D341Med (cell line): ENCODE data around the gene C1orf146.
"Not testable (repeated sequence)": the region's sequence is repeated elsewhere in the genome, so short reads cannot be mapped to it uniquely, and the experiment has no call there.

ENCODE experiments used
- DNase-seq: peaks from one replicate; pipeline ENCODE4 v3.0.0; 2012; ENCODE audit warnings: low spot score

The C1orf146 gene

GRCh38 chr1:92217721-92218120 lies at the start of gene C1orf146:
Gene C1orf146 (plus strand): TSS chr1:92217915. CDS start chr1:92231421, 13,506 bp downstream.
- no peak for DNase-seq

DNA sequence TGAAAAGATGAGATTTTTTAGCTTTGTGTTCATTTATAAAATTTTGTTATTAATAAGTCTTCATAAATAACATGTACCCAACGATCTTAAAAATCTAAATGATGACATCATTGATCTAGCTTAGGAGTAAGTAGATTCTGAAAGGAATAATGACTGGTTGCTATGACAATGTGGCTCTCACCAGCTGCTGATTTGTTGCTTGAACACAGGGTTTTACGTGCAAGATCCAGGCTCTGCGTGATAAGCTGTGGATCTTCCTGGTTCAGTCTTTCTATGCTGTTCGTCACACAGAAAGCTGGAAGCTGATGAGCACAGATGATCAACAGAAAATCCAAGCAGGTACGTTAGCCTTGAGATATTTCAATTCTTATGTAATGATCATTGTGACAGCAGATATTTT lies 49.1 kb upstream of the C1orf146 start:
- DNase-seq: peak; percentile 68

GRCh38 chr1:92169214-92170005 lies 48.3 kb upstream of the C1orf146 start:
- DNase-seq: no peak

DNA sequence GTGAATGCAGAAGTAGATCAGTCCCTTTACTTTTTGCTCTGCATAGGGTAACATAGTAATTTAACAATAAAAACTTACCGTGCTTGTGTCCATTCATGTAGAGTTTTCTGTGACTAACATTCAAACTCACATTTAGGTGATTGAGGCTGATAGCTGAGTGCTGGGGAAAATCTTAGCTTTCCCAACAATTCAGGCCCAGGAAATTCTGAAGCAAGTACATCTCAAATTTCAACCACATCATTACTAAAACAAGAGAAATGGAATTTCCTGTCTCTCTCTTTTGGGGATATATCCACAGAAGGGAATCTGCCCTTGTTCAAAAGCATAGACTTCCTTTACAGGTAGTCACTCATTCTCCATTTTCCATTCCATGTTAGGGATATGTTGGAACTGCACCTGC lies 33.1 kb upstream of the C1orf146 start:
- DNase-seq: no peak

DNA sequence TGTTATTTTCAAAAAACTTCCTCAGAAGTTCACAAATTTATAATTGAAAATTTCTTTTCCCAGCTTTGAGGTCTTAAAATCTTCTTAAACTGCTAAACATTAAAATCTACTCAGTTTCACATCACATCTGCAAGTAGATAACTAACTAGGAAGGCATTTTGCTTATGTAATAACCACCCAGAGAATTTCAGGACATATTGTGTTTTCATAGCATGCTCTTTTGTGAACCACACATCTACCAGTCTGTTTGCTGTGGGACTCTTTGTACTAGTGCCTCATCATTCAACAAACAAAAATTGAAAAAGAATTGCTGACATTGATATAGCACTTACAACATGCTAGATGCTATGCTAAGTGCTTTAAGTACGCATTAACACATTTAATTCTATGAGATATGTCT lies 31.6 kb upstream of the C1orf146 start:
- no peak for DNase-seq

- DNase-seq: no peak
Measured at GRCh38 chr1:92188436-92189255, 29.1 kb upstream of the C1orf146 start.

GRCh38 chr1:92191726-92192125 lies 26.0 kb upstream of the C1orf146 start:
- no peak for DNase-seq

- no peak for DNase-seq
Measured at GRCh38 chr1:92192246-92192645, 25.5 kb upstream of the C1orf146 start.

DNA sequence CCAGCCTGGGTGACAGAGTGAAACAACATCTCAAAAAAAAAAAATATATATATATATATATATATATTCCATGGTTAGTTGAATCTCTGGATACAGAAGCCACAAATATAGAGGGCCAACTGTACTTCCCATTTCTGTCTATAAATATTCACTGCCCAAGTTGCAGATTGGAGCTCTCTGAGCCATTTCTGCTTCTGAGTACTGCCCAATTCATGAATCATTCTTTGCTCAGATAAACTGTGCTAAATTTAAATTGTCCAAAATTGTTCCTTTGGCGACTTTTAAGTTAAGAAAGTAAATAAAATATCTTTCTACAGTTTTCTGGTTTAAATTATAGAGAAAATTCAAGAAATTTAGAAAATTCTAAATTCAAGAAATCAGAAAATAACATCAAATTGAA lies 23.2 kb upstream of the C1orf146 start:
- no peak for DNase-seq

GRCh38 chr1:92201973-92202372 lies 15.7 kb upstream of the C1orf146 start:
- DNase-seq: no peak

GRCh38 chr1:92203105-92203504 lies 14.6 kb upstream of the C1orf146 start:
- no peak for DNase-seq

DNA sequence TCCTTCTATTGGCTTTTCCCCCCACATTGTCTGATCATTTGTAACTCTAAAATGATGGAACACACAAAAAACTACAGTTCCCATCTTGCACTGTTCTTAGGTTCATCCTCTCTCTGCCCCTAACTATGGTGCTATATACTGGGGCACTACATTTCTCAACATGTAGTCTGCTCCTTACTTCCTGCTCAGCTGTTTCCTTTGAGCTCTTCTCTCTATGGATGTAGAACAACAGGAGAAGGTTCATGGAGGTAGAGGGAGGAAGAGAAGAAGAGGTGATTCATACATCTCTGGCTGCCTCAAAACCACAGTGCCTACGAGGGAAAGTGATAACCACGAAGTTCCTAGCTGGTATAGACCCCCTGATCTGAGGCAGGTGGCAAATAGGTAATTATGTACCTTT lies 7.0 kb upstream of the C1orf146 start:
- no peak for DNase-seq

- DNase-seq: no peak
Measured at GRCh38 chr1:92211166-92211565, 6.5 kb upstream of the C1orf146 start.

DNA sequence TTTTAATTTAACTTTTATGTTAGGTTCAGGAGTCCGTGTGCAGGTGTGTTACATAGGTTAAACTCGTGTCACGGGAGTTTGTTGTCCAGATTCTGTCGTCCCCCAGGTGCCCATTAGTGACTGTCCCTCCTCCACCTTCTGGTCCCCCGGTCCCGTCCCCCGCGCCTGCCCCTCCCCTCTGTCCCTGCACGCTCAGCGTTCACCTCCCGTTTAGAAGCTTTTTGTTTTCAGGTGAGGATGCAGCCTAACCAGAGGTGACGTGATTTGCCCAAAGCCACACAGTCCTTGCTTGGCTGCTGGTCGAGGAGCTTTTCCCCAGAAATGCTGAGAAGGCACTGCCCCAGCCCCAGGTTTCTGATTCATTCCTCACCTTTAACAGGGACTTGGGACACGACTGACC lies 844 bp downstream of the C1orf146 start:
- DNase-seq: no peak

DNA sequence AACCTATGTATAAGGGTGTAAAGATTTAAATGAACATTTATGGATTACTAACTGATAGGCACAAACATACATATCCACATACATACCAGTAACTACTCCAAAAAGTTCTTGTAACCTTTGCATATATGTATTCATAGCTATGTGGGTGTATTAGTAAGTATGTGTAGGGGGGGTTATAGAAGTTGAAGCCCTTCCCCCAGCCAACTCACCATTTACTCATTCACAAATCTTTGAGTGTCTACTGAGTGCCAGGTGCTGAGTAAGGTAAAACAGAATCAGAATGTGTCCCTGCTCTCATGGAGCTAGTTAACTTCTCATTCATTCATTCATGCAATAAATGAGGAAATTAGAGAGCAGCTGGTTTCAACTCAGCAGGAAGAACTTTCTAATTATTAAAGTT lies 1.3 kb downstream of the C1orf146 start:
- DNase-seq: no peak

GRCh38 chr1:92228401-92228800 lies 10.7 kb downstream of the C1orf146 start:
- DNase-seq: no peak

- no peak for DNase-seq
Measured at GRCh38 chr1:92230736-92231135, 13.0 kb downstream of the C1orf146 start.

- DNase-seq: no peak
Measured at GRCh38 chr1:92240034-92240433, 22.3 kb downstream of the C1orf146 start.

- no peak for DNase-seq
Measured at GRCh38 chr1:92244376-92244775, 26.7 kb downstream of the C1orf146 start.

GRCh38 chr1:92254714-92255113 lies 37.0 kb downstream of the C1orf146 start:
- not testable (repeated sequence) for DNase-seq

GRCh38 chr1:92259350-92259749 lies 41.6 kb downstream of the C1orf146 start:
- DNase-seq: no peak

GRCh38 chr1:92262516-92262915 lies 44.8 kb downstream of the C1orf146 start:
- DNase-seq: peak; percentile 17

DNA sequence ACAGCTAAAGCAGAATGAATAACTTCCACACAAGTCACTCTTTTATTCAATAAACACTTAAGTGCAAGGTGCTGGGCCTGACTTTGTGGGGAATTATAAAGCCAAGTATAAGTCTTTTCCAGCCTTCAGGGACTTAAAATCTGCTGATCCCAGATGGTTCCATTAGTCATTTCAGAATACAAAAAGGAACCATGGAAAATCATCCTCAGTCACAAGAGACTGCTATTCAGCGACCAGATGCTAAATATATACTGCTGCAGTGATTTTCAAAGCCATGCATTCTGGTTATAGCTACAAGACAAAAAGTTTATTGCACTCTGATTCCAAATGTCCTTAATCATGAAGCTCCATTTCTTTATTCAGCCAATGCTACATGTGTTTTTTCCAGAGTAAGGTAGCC lies 55.3 kb downstream of the C1orf146 start:
- DNase-seq: no peak
